ENCODE measurements around the gene OSBPL1A. TPM values are rescaled to one million over a fixed set of nuclear protein-coding genes. Genes with fewer than 3 reads are reported as not detected.

Gene OSBPL1A
- total and polyA plus RNA-seq, 2 experiments from 2014 or later, result 24.6 to 31.3 TPM

DNA sequence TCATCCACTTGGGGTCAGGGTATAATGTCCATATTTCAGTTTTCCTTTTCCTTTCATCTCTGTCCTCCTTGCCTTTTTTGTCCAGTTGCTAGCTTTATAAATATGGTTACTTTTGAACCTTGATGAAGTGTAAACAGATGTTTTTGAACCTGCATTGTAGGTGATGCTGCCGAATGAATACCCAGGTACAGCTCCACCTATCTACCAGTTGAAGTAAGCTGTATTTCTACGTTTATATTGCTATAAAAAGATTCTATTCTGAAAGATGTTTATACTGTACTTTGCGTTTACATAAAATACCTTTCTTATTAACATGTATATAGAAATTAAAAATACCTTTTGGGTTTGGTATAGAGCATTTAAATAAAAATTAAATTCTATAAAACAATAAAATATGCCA is 31.1 kb upstream of the OSBPL1A start:
- WGBS (ENCODE audit: low lambda C conversion rate, missing lambda C conversion rate), result 76% methylated on average over 3 of the region's 3 CpGs
- Histone ChIP-seq H2AFZ (no peak overlapping the region), H3K9me2 (replicated peaks; ENCODE audit: insufficient read depth) (no peaks in the 10 kb centered on the region), H3K27ac (no peak overlapping the region), H3K36me3 (replicated peaks; ENCODE audit: insufficient read depth, low read depth) (no peaks in the 10 kb centered on the region), H4K20me1 (ENCODE audit: insufficient read depth, poor library complexity, severe bottlenecking) (no peaks in the 10 kb centered on the region), H3K27me3 (peaks cover 5% of the 10 kb centered on the region), H3K79me2 (peaks cover 11% of the 10 kb centered on the region), H3K9me3 (ENCODE audit: low read depth) (no peaks in the 10 kb centered on the region), H3K4me2 (no peak overlapping the region), H3K4me3 (no peak overlapping the region), H3K4me1 (ENCODE audit: insufficient read depth) (peaks cover 15% of the 10 kb centered on the region)
- TF ChIP-seq, protein P1, sequence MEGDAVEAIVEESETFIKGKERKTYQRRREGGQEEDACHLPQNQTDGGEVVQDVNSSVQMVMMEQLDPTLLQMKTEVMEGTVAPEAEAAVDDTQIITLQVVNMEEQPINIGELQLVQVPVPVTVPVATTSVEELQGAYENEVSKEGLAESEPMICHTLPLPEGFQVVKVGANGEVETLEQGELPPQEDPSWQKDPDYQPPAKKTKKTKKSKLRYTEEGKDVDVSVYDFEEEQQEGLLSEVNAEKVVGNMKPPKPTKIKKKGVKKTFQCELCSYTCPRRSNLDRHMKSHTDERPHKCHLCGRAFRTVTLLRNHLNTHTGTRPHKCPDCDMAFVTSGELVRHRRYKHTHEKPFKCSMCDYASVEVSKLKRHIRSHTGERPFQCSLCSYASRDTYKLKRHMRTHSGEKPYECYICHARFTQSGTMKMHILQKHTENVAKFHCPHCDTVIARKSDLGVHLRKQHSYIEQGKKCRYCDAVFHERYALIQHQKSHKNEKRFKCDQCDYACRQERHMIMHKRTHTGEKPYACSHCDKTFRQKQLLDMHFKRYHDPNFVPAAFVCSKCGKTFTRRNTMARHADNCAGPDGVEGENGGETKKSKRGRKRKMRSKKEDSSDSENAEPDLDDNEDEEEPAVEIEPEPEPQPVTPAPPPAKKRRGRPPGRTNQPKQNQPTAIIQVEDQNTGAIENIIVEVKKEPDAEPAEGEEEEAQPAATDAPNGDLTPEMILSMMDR (IDR thresholded peaks at IDR 0.05; ENCODE audit: poor library complexity), result no peak
- TF ChIP-seq EZH2 (IDR thresholded peaks at IDR 0.05; ENCODE audit: borderline replicate concordance) (no peak), EZH2phosphoT487 (IDR thresholded peaks at IDR 0.05; ENCODE audit: low read depth, severe bottlenecking, unreplicated experiment) (no peak)
- DNase-seq (ENCODE audit: low spot score), result no peak

GRCh38 chr18:24427484-24427883 is 29.9 kb upstream of the OSBPL1A start:
- WGBS (ENCODE audit: low lambda C conversion rate, missing lambda C conversion rate), result 22% methylated on average over 3 of the region's 3 CpGs
- H3K27me3 ChIP-seq, result peaks cover 5% of the 10 kb centered on the region
- peak overlapping the region; percentile 100 for H2AFZ ChIP-seq
- no peak for TF ChIP-seq EZH2phosphoT487 (IDR thresholded peaks at IDR 0.05; ENCODE audit: low read depth, severe bottlenecking, unreplicated experiment)
- TF ChIP-seq, protein P1 (IDR thresholded peaks at IDR 0.05; ENCODE audit: poor library complexity), result no peak
- TF ChIP-seq EZH2 (IDR thresholded peaks at IDR 0.05; ENCODE audit: borderline replicate concordance), result no peak
- H4K20me1 ChIP-seq (ENCODE audit: insufficient read depth, poor library complexity, severe bottlenecking), result no peaks in the 10 kb centered on the region
- peak overlapping the region; percentile 92 for H3K27ac ChIP-seq
- peak overlapping the region; percentile 51 for H3K4me3 ChIP-seq
- no peaks in the 10 kb centered on the region for H3K9me3 ChIP-seq (ENCODE audit: low read depth)
- H3K36me3 ChIP-seq (replicated peaks; ENCODE audit: insufficient read depth, low read depth), result no peaks in the 10 kb centered on the region
- H3K9me2 ChIP-seq (replicated peaks; ENCODE audit: insufficient read depth), result no peaks in the 10 kb centered on the region
- H3K79me2 ChIP-seq, result peaks cover 11% of the 10 kb centered on the region
- peak overlapping the region; percentile 85 for H3K4me2 ChIP-seq
- H3K4me1 ChIP-seq (ENCODE audit: insufficient read depth), result peaks cover 15% of the 10 kb centered on the region
- DNase-seq (ENCODE audit: low spot score), result no peak

- DNase-seq (ENCODE audit: low spot score), result peak; percentile 94
- Histone ChIP-seq H3K36me3 (replicated peaks; ENCODE audit: insufficient read depth, low read depth) (no peaks in the 10 kb centered on the region), H3K4me2 (peak within 1 kb of the TSS; percentile 85), H3K27me3 (peaks cover 5% of the 10 kb centered on the region), H3K4me3 (peak within 1 kb of the TSS; percentile 51), H2AFZ (peak within 1 kb of the TSS; percentile 100), H3K9me3 (ENCODE audit: low read depth) (no peaks in the 10 kb centered on the region), H3K27ac (peak within 1 kb of the TSS; percentile 92), H3K4me1 (ENCODE audit: insufficient read depth) (peaks cover 15% of the 10 kb centered on the region), H3K79me2 (peaks cover 11% of the 10 kb centered on the region), H4K20me1 (ENCODE audit: insufficient read depth, poor library complexity, severe bottlenecking) (no peaks in the 10 kb centered on the region), H3K9me2 (replicated peaks; ENCODE audit: insufficient read depth) (no peaks in the 10 kb centered on the region)
- peak; percentile 51 for TF ChIP-seq EZH2 (IDR thresholded peaks at IDR 0.05; ENCODE audit: borderline replicate concordance)
- TF ChIP-seq, protein P1 (IDR thresholded peaks at IDR 0.05; ENCODE audit: poor library complexity), result no peak
- TF ChIP-seq EZH2phosphoT487 (IDR thresholded peaks at IDR 0.05; ENCODE audit: low read depth, severe bottlenecking, unreplicated experiment), result no peak
- WGBS (ENCODE audit: low lambda C conversion rate, missing lambda C conversion rate), result 1% methylated on average over 70 of the region's 82 CpGs
Measured at GRCh38 chr18:24426398-24427294, 29.0 kb upstream of the OSBPL1A start, which contains the start of gene IMPACT. Gene IMPACT (plus strand): TSS chr18:24426670. CDS start chr18:24426757, 87 bp downstream.
